ENCODE data around the gene MFSD12.

MFSD12 gene

GRCh38 chr19:3563709-3564524 lies 6.5 kb upstream of the MFSD12 start:
- Histone ChIP-seq H3K9me3 (no peaks in the 10 kb centered on the region), H3K36me3 (no peaks in the 10 kb centered on the region), H3K27ac (no peak overlapping the region), H4K20me1 (no peaks in the 10 kb centered on the region), H3K27me3 (no peaks in the 10 kb centered on the region), H3K4me2 (no peak overlapping the region), H3K9ac (no peak overlapping the region), H3K4me1 (peaks cover 26% of the 10 kb centered on the region), H3K4me3 (no peak overlapping the region)
- no peak for TF ChIP-seq Cebpa-rat (IDR thresholded peaks at IDR 0.05)

GRCh38 chr19:3556978-3557460 lies 367 bp downstream of the MFSD12 start:
- H3K27ac ChIP-seq, result peak overlapping the region; percentile 86
- peak overlapping the region; percentile 95 for H3K4me2 ChIP-seq
- H3K9me3 ChIP-seq, result no peaks in the 10 kb centered on the region
- peaks cover 49% of the 10 kb centered on the region for H4K20me1 ChIP-seq
- H3K9ac ChIP-seq, result peak overlapping the region; percentile 87
- no peak for TF ChIP-seq Cebpa-rat (IDR thresholded peaks at IDR 0.05)
- peak overlapping the region; percentile 95 for H3K4me3 ChIP-seq
- H3K27me3 ChIP-seq, result no peaks in the 10 kb centered on the region
- H3K4me1 ChIP-seq, result peaks cover 87% of the 10 kb centered on the region
- H3K36me3 ChIP-seq, result no peaks in the 10 kb centered on the region

- Histone ChIP-seq H3K9me3 (no peaks in the 10 kb centered on the region), H3K4me1 (peaks cover 92% of the 10 kb centered on the region), H3K4me2 (peak overlapping the region; percentile 95), H3K27ac (peak overlapping the region; percentile 86), H3K36me3 (peaks cover 1% of the 10 kb centered on the region; the same call in 1 of the 2 replicates), H4K20me1 (peaks cover 54% of the 10 kb centered on the region), H3K9ac (peak overlapping the region; percentile 87), H3K27me3 (no peaks in the 10 kb centered on the region), H3K4me3 (peak overlapping the region; percentile 95)
- TF ChIP-seq Cebpa-rat (IDR thresholded peaks at IDR 0.05), result no peak
Measured at GRCh38 chr19:3556423-3556977, 886 bp downstream of the MFSD12 start.

GRCh38 chr19:3555653-3556422 lies 1.5 kb downstream of the MFSD12 start:
- peaks cover 91% of the 10 kb centered on the region for H3K4me1 ChIP-seq
- peak overlapping the region; percentile 87 for H3K9ac ChIP-seq
- peak overlapping the region; percentile 95 for H3K4me2 ChIP-seq
- peaks cover 8% of the 10 kb centered on the region for H3K36me3 ChIP-seq
- peaks cover 61% of the 10 kb centered on the region for H4K20me1 ChIP-seq
- H3K27ac ChIP-seq, result peak overlapping the region; percentile 86
- H3K4me3 ChIP-seq, result peak overlapping the region; percentile 95
- no peaks in the 10 kb centered on the region for H3K27me3 ChIP-seq
- TF ChIP-seq Cebpa-rat (IDR thresholded peaks at IDR 0.05), result no peak
- H3K9me3 ChIP-seq, result no peaks in the 10 kb centered on the region

- no peaks in the 10 kb centered on the region for H3K9me3 ChIP-seq
- H3K36me3 ChIP-seq, result peaks cover 19% of the 10 kb centered on the region
- peak overlapping the region; percentile 83 for H3K27ac ChIP-seq
- peak overlapping the region; percentile 63 for H3K9ac ChIP-seq
- H3K27me3 ChIP-seq, result no peaks in the 10 kb centered on the region
- H4K20me1 ChIP-seq, result peaks cover 72% of the 10 kb centered on the region
- TF ChIP-seq Cebpa-rat (IDR thresholded peaks at IDR 0.05), result no peak
- peak overlapping the region; percentile 95 for H3K4me2 ChIP-seq
- H3K4me3 ChIP-seq, result peak overlapping the region; percentile 52
- peaks cover 77% of the 10 kb centered on the region for H3K4me1 ChIP-seq
Measured at GRCh38 chr19:3554254-3555083, 2.9 kb downstream of the MFSD12 start.

GRCh38 chr19:3551792-3552095 lies 5.6 kb downstream of the MFSD12 start:
- Histone ChIP-seq H3K4me1 (peaks cover 58% of the 10 kb centered on the region), H3K27me3 (no peaks in the 10 kb centered on the region), H4K20me1 (peaks cover 91% of the 10 kb centered on the region), H3K9me3 (no peaks in the 10 kb centered on the region), H3K36me3 (peaks cover 46% of the 10 kb centered on the region), H3K4me3 (no peak overlapping the region), H3K27ac (no peak overlapping the region; the same call in 1 of the 2 replicates), H3K4me2 (peak overlapping the region; percentile 95; the same call in 1 of the 2 replicates), H3K9ac (no peak overlapping the region)
- TF ChIP-seq Cebpa-rat (IDR thresholded peaks at IDR 0.05), result no peak

GRCh38 chr19:3550947-3551791 lies 6.2 kb downstream of the MFSD12 start:
- Histone ChIP-seq H3K9ac (no peak overlapping the region), H3K4me1 (peaks cover 52% of the 10 kb centered on the region), H3K27ac (no peak overlapping the region; the same call in 1 of the 2 replicates), H4K20me1 (peaks cover 90% of the 10 kb centered on the region), H3K4me2 (peak overlapping the region; percentile 95; the same call in 1 of the 2 replicates), H3K27me3 (no peaks in the 10 kb centered on the region), H3K9me3 (no peaks in the 10 kb centered on the region), H3K4me3 (no peak overlapping the region), H3K36me3 (peaks cover 51% of the 10 kb centered on the region)
- no peak for TF ChIP-seq Cebpa-rat (IDR thresholded peaks at IDR 0.05)

GRCh38 chr19:3549816-3550215 lies 7.6 kb downstream of the MFSD12 start:
- no peak overlapping the region for H3K9ac ChIP-seq
- no peak overlapping the region for H3K4me3 ChIP-seq
- H3K36me3 ChIP-seq, result peaks cover 61% of the 10 kb centered on the region
- H3K27me3 ChIP-seq, result no peaks in the 10 kb centered on the region
- no peaks in the 10 kb centered on the region for H3K9me3 ChIP-seq
- no peak for TF ChIP-seq Cebpa-rat (IDR thresholded peaks at IDR 0.05)
- H4K20me1 ChIP-seq, result peaks cover 90% of the 10 kb centered on the region
- H3K4me2 ChIP-seq, result no peak overlapping the region
- peaks cover 38% of the 10 kb centered on the region for H3K4me1 ChIP-seq
- no peak overlapping the region for H3K27ac ChIP-seq

Data from BLaER1 (cell line).